ELF-1 (cell line): ENCODE data around the gene MINDY3.
"Not testable (repeated sequence)": the region's sequence is repeated elsewhere in the genome, so short reads cannot be mapped to it uniquely, and the experiment has no call there.

Source experiments
- DNase-seq: peaks from one replicate; pipeline ENCODE4 v3.0.0-alpha.2; 2016; ENCODE audit warnings: low read depth, low spot score

The MINDY3 gene

DNA sequence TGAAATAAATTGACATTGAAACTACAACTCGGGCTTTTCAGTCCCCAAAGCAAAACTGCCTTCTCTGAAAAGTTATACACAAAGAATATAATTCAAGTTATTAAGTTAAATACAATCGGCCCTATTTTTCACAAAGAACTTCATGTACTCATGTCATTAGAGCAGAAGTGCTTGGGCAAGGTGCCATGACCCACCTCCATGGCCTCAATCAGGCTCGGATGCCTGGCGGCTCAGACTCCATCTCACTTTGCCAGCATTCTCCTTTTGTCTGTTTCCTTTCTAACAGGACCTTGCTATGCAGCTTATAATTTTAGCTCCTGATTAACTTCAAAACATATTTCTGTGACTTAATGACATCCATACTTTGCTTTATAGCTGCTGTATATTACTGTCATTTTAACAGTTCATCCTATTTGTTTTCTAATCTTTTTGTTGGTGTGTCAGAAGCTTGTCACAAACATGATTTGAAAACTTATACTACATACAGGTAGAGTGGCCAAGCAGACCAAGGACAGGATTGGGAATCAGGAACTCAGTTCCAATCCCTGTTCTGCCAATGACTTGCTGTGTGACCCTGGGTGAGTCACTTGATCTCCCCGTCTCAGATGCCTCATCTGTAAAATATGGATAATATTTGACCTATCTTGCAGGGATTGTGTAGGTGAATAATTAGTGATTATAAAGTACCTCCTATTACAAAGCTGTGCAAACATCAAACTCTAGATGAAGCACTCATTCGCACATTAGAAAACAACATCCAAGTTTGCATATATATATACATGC, 79.8 kb downstream of the MINDY3 start:
- no peak for DNase-seq

DNA sequence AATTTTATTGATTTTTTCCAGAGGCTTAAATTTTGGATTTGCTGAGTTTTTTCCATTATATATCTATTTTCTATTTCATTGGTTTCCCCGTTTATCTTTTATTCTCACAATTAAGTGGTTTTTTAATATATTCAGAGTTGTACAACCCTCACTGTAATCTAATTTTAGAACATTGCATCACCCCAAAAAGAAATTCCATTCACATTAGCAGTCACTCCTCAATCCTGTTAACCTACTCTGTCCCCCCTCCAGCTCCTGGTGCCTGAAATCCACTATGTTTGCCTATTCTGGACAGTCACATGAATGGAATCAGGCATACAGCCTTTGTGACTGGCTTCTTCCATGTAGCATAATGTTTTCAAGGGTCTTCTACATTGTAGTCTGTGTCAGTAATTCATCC, 84.8 kb downstream of the MINDY3 start:
- no peak for DNase-seq

DNA sequence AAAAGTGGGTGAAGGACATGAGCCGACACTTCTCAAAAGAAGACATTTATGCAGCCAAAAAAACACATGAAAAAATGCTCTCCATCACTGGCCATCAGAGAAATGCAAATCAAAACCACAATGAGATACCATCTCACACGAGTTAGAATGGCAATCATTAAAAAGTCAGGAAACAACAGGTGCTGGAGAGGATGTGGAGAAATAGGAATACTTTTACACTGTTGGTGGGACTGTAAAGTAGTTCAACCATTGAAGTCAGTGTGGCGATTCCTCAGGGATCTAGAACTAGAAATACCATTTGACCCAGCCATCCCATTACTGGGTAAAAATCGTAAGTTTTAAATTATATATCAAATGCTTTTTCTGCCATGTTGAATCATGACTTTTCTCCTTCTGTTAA, 85.8 kb downstream of the MINDY3 start:
- not testable (repeated sequence) for DNase-seq

DNA sequence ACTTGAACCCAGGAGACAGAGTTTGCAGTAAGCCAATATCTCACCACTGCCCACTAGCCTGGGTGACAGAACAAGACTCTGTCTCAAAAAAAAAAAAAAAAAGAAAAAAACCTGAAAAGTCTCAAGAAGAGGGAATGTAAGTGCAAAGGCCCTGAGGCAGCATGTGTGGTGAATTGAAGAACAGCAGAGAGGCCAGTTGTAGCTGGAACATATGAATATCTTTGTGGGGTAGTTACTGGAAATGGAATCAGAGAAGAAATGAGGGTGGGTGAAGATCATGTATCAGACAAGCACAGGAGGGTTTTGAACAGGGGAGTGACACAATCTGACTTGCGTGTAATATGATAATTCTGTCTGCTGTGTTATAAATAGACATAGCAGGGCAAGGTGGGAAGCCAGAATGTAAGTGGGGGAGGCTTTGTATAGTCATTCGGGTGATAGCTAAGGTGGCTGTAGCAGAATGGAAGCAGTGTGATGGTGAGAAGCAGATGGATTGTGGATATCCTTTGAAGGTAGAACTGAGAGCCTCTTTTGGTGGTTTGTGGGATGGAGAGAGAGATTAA, 95.3 kb downstream of the MINDY3 start:
- DNase-seq: no peak

DNA sequence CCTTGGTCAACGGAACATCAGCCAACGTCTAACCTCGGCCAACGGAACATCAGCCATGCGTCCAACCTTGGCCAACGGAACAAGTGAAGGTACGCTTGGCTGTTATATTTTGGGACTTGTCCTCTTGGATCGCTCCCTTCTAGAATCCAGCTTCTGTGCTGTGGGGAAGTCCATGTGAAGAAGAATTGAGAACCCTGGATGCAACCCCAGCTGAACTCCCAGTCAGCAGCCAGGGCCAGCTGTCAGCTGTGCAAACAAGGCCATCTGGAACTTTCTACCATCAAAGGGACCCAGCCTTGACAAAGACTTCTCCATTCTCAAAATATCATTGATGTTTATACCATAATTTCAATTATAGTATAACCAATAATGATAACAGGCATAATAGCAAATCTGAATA, 97.3 kb downstream of the MINDY3 start:
- no peak for DNase-seq

DNA sequence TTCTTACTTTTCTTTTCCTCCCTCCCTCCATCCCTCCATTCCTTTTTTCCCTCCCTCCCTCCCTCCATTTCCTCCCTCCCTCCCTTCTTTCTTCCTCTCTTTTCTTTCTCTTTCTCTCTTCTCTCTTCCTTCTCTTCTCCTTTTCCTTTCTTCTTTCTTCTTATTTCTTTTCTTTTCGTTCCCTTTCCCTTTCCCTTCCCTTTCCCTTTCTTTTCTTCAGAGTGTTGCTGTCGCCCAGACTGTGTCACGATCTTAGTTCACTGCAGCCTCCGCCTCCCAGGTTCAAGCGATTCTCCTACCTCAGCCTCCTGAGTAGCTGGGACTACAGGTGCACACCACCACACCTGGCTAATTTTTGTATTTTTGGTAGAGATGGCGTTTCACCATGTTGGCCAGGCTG, 98.1 kb downstream of the MINDY3 start:
- not testable (repeated sequence) for DNase-seq

DNA sequence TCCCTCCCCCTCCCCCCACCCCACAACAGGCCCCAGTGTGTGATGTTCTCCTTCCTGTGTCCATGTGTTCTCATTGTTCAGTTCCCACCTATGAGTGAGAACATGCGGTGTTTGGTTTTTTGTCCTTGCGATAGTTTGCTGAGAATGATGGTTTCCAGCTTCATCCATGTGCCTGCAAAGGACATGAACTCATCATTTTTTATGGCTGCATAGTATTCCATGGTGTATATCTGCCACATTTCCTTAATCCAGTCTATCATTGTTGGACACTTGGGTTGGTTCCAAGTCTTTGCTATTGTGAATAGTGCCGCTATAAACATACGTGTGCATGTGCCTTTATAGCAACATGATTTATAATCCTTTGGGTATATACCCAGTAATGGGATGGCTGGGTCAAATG, 99.1 kb downstream of the MINDY3 start:
- DNase-seq: not testable (repeated sequence)

DNA sequence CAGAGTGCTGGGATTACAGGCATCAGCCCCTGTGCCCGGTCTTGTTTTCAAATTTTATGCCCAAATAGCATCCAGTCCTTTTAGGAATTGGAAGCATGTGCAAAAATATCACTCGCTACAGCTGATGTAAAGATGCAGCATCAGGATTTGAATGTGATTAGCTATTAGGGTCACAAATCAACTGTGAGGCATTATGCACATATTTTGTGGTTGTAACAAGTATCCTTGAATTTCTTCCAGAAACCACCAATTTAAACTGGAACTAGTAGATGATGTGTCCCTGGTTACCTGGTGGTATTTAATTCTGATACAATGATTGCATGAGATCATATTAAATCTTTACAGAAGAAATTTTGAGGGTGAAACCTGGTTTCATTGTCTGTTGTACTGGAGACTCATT, 99.6 kb downstream of the MINDY3 start:
- no peak for DNase-seq

DNA sequence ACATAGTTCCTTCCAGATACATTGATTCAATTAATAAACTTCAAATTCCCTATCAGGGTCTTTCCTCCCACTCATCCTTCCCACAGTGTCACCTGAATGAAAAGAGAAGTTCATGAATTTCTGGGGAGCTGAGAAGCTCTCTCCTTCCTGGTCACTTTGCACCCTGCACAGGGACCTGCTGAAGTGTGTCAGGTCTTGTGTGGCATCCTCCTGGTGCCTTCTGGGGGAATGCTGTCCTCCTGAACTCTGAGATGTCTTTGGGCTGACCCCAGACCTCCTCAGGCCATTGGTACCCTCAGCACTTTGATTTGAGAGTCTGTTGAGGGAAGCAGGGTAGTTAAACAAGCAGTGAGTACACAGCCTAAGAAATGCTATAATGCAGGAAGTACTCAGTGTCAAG, 101.0 kb downstream of the MINDY3 start:
- DNase-seq: no peak

DNA sequence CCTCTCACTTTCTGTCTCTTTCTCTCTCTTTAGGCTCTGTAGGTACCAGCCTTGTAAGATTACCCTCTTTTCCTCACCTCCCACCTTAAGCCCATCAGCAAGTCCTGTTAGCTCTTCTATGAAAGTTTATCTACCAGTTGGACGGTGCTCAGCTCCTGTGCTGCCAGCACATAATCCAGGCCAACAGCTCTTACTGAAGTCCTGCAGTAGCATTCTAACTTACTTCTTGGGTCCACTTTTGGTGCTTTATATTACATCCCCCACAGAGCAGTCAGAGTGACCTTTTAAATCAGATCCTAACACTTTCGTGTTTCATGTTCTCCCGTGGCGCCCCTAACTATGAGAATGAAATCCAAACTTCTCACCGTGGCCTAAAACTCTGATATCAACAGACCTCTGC, 101.7 kb downstream of the MINDY3 start:
- DNase-seq: no peak

DNA sequence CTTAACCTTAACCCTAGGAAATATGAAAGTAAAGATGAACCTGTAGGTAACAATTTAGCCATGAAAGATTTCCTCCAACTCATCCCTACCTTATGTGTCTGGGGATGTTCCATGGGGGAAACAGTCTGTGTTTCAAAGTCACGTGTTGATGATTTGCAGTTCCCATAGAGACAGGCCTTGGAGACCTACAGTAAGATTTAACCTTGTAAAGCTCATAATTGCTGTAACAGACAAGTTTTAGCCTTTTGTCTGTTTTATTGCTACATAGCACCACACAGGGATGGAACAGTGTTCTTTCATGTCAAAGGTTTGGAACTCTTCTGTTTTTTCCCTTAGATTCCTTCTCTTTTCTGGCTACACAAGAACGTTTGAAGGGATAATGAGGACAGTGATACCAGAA, 105.4 kb downstream of the MINDY3 start:
- no peak for DNase-seq

DNA sequence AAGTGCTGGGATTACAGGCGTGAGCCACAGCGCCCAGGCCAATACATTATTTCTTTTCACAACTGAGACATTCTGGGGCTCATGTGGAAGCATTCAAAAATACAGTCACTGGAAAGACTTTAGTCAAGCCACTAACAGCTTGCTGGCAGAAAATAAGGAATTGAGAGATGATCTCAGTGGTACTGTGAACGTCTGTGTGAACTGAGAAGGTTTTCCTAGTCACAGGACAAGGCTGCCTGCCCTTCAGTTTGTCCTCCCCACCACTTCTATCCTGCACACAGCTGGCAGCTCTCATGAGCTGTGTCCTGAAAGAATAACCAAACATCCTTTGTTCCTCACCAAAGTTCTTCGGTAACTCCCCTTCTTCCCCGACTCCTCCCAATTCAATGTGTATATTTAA, 109.3 kb downstream of the MINDY3 start:
- DNase-seq: no peak

DNA sequence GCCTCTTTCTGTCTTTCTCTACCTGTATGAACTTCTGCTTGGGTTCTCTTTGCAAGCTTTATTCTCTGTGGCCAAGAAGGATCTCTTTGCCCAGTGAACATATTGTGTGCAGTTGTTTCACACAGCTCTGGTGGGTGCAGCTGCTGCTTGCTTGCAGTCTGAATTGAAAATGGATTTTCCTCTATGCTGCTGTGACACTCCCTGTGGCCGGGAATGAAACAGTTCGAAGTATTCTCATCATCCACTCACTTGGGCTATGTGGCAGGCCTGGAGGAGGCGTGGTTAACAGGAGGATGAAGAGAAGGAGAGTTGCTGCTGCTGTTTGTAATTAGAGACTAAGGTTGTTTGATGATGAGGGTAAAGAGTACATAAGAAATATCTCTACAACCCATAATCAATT, 112.2 kb downstream of the MINDY3 start:
- DNase-seq: no peak

DNA sequence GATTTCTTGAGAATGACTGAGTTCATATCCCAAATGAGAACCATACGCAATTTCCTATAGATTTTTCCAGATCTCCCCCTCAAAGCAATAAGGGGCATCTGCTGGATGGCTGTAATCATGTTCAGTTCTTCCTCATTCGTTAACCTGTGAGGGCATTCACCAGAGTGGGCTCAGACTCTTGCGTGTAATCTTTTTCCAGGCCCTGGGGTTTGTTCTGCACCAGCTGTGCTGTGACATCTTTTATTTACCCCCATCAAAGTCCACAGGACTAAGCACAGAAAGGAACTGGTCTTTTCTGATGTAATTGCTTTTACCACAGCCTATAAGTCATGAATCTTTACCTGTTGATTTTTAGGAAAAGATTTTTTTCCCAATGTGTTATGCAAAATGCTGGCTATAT, 112.7 kb downstream of the MINDY3 start:
- no peak for DNase-seq

DNA sequence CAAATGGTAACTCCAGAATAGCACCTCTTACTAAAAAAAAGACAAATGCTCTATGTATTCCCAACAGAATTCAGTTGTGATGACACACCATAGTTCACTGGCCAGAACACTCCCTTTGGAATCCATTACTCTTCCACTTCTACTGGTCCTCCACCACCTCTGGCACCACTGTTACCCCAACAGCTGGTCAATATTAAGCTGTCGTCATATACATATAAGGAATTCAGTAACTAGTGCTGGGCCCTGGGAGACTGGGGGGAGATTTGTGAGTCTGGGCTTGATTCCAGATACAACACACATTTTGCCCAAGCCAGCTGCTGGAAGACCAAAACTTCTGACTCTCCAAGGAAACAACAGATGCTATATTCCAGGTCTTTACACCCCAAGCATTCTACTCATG, 114.6 kb downstream of the MINDY3 start:
- DNase-seq: no peak

DNA sequence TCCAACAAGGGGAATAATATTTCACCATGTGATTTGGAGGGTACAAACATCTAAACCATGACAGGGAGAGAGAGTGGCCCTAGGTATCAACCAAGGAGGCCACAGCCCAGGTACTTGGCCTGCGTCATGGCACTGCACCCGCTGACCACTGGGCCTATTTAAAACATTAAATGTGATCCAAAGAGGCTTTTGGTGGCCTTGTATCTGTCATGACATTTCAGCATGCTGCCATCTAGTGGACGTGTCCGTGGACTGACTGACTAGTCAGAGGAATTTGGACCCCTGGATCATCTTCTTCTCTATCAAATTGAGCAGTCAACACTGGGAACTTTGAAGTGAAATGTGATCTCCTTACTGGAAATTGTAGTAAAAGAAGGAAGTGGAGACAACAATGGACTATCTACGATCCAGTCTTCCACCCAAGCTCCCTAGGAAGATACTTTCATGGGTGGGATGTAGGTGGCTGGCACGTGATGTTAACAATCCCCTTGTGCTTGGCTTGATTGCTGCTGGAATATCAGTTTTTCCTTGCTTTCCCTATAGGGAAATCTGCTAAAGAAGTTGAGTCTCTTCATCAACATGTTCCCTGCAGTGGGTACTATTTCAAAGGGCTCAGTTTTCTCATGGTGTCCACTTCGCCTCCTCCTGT, 116.0 kb downstream of the MINDY3 start:
- DNase-seq: peak; percentile 40

DNA sequence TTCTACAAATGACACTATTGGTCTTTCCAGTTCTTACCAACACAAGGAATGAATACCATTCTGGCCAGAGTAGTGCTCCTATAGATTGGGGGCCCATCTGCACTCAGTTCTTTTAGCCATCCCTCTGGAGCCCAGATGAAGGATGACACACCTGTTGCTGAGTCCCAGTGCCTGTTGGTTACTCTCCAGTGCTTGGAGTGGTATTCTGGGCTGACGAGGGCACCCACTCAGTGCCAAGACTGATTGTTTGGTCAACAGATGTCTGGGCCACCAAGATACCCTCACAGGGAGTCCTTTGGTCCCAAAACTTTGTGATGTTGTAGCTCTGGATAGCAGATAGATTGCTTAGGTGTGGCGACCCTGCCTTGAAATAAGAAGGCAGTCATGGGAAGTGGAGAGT, 116.9 kb downstream of the MINDY3 start:
- DNase-seq: no peak

DNA sequence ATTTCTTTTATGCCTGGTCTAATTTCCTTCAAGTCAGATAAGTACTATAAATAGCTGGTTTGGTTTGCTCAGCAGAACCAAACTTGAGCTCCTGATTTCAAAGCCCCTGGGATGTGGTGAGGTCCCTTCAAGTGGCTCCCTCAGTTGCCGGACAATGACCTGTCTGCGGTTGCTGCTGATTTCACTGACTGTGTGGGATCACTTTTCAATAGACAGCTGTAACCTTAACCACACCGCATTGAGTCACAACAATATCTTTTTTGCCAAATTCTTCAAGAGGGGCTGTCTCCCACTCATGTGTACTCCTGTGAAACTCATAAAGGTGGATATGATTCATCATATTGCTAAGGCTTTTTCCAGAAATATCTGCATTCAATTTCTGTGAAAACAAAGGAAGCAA, 117.5 kb downstream of the MINDY3 start:
- DNase-seq: no peak

DNA sequence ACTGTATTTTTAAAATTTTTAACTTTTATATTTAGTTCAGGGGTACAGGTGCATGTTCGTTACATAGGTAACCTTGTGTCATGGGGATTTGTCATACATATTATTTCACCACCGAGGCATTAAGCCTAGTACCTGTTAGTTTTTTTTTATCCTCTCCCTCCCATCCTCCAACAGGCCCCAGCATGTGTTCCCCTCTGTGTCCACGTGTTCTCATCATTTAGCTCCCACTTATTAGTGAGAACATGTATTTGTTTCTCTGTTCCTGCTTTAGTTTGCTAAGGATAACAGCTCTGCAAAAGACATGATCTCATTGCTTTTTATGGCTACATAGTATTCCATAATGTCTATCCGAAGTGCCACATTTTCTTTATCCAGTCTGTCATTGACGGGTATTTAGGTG, 118.2 kb downstream of the MINDY3 start:
- no peak for DNase-seq

DNA sequence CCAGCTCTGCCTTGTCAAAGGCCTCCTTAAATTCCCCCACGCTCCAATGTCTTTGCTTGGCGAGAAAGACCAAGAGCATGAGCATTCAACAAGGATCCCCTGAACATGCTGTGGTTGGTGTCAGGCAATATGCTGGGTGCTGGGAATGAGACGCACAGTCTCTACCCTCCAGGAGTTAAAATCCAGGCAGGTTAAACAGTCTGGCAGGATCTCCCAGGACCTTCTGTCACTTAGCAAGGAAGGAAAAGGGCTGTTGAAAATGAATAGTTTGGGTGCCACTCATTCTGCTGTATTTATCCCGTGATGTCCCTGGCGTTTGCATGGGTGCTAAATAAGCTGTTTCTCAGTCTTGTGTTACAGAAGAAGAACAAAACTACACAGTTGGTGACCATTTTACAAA, 118.7 kb downstream of the MINDY3 start:
- no peak for DNase-seq

DNA sequence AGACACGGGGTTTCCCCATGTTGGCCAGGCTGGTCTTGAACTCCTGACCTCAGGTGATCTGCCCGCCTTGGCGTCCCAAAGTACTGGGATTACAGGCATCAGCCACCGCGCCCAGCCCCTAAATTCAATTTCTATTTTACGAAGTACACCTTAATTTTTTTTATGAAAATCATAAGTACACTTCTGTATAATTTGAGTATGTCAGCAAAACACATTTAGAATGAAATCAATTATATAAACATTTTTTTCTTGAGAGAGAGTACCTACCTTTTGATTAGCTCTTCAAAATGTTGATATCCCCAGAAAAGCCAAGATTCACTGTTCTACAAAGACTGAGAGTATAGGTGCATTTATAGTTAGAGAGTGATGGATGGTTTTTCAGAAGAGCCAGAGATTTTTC, 120.0 kb downstream of the MINDY3 start:
- no peak for DNase-seq

DNA sequence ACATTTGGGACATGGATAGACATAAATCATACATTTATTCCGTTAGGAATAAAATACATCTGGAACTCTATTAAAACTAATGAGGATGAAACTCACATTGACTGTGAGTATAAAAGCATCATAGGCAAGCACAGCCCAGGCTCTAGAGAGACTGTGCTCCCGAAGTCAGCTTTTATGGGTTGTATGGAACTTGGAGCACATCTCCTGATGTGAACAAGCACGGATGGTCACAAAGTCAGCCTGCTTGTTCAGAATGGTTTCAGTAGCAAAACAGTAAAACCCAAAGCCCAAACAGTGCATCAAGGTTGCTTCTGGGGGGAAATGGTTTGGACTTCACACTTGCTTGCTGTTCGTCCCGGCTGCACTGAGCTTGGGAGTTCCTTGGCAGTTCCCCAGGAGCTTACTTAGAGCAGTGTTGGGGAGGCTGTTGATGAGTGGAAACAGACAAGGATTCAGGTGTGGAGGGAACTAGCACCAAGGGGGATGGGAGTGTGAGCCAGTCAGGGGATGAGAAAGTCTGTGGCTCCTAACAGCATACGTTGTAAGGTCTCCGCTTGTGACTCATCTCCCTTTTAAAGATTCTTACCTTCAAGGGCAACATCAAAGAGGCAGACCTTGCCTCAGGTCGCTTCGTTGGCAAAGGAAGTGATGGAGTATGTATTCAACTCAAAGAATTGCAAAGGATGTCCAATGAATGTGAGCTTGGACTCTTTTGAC, 120.9 kb downstream of the MINDY3 start:
- no peak for DNase-seq
